ENCODE results near the gene FAM53C.
"Not testable (repeated sequence)": the region's sequence is repeated elsewhere in the genome, so short reads cannot be mapped to it uniquely, and the experiment has no call there.

FAM53C gene

GRCh38 chr5:138369261-138369660 lies 31.2 kb downstream of the FAM53C start:
- H3K4me1 ChIP-seq (ENCODE audit: control insufficient read depth, insufficient read depth, low read length) = no peaks in the 10 kb centered on the region; the same call in 1 of the 2 replicates
- peaks cover 19% of the 10 kb centered on the region for H3K36me3 ChIP-seq (ENCODE audit: control insufficient read depth, insufficient read depth, low read length)
- no peaks in the 10 kb centered on the region for H3K27me3 ChIP-seq (ENCODE audit: control insufficient read depth, insufficient read depth, low read length)
- H3K4me3 ChIP-seq (ENCODE audit: low read depth, low read length) = no peak overlapping the region
- no peaks in the 10 kb centered on the region for H3K9me3 ChIP-seq (ENCODE audit: control insufficient read depth, insufficient read depth, low read depth, low read length)
- no peak overlapping the region for H3K27ac ChIP-seq (ENCODE audit: low read depth, low read length)
- no peak overlapping the region for H3K9ac ChIP-seq (ENCODE audit: low read length)

- H3K9me3 ChIP-seq (ENCODE audit: control insufficient read depth, insufficient read depth, low read depth, low read length) = no peaks in the 10 kb centered on the region
- no peak overlapping the region for H3K9ac ChIP-seq (ENCODE audit: low read length)
- no peaks in the 10 kb centered on the region for H3K27me3 ChIP-seq (ENCODE audit: control insufficient read depth, insufficient read depth, low read length)
- H3K36me3 ChIP-seq (ENCODE audit: control insufficient read depth, insufficient read depth, low read length) = peaks cover 20% of the 10 kb centered on the region
- H3K4me1 ChIP-seq (ENCODE audit: control insufficient read depth, insufficient read depth, low read length) = no peaks in the 10 kb centered on the region; the same call in 1 of the 2 replicates
- no peak overlapping the region for H3K27ac ChIP-seq (ENCODE audit: low read depth, low read length)
- no peak overlapping the region for H3K4me3 ChIP-seq (ENCODE audit: low read depth, low read length)
These were observed 31.6 kb downstream of the FAM53C start for GRCh38 chr5:138369706-138370105.

- Histone ChIP-seq H3K27ac (ENCODE audit: low read depth, low read length) (no peak overlapping the region), H3K36me3 (ENCODE audit: control insufficient read depth, insufficient read depth, low read length) (peaks cover 24% of the 10 kb centered on the region), H3K4me3 (ENCODE audit: low read depth, low read length) (no peak overlapping the region), H3K9ac (ENCODE audit: low read length) (no peak overlapping the region), H3K4me1 (ENCODE audit: control insufficient read depth, insufficient read depth, low read length) (no peaks in the 10 kb centered on the region; the same call in 1 of the 2 replicates), H3K9me3 (ENCODE audit: control insufficient read depth, insufficient read depth, low read depth, low read length) (no peaks in the 10 kb centered on the region), H3K27me3 (ENCODE audit: control insufficient read depth, insufficient read depth, low read length) (no peaks in the 10 kb centered on the region)
These were observed 32.5 kb downstream of the FAM53C start for GRCh38 chr5:138370537-138370936.

GRCh38 chr5:138371454-138371853 lies 33.4 kb downstream of the FAM53C start:
- Histone ChIP-seq H3K4me1 (ENCODE audit: control insufficient read depth, insufficient read depth, low read length) (no peaks in the 10 kb centered on the region; the same call in 1 of the 2 replicates), H3K4me3 (ENCODE audit: low read depth, low read length) (no peak overlapping the region)

GRCh38 chr5:138372225-138372624 lies 34.2 kb downstream of the FAM53C start:
- Histone ChIP-seq H3K27me3 (ENCODE audit: control insufficient read depth, insufficient read depth, low read length) (no peaks in the 10 kb centered on the region), H3K9ac (ENCODE audit: low read length) (no peak overlapping the region), H3K9me3 (ENCODE audit: control insufficient read depth, insufficient read depth, low read depth, low read length) (no peaks in the 10 kb centered on the region), H3K27ac (ENCODE audit: low read depth, low read length) (peak overlapping the region; percentile 56; the same call in 1 of the 2 replicates), H3K36me3 (ENCODE audit: control insufficient read depth, insufficient read depth, low read length) (peaks cover 36% of the 10 kb centered on the region), H3K4me3 (ENCODE audit: low read depth, low read length) (no peak overlapping the region), H3K4me1 (ENCODE audit: control insufficient read depth, insufficient read depth, low read length) (no peaks in the 10 kb centered on the region)

More at GRCh38 chr5:138371454-138371853, 33.4 kb downstream of the FAM53C start:
- no peaks in the 10 kb centered on the region for H3K27me3 ChIP-seq (ENCODE audit: control insufficient read depth, insufficient read depth, low read length)
- H3K9me3 ChIP-seq (ENCODE audit: control insufficient read depth, insufficient read depth, low read depth, low read length) = no peaks in the 10 kb centered on the region
- H3K27ac ChIP-seq (ENCODE audit: low read depth, low read length) = no peak overlapping the region
- H3K36me3 ChIP-seq (ENCODE audit: control insufficient read depth, insufficient read depth, low read length) = peaks cover 28% of the 10 kb centered on the region
- H3K9ac ChIP-seq (ENCODE audit: low read length) = no peak overlapping the region

- Histone ChIP-seq H3K9ac (ENCODE audit: low read length) (no peak overlapping the region), H3K27ac (ENCODE audit: low read depth, low read length) (peak overlapping the region; percentile 56; the same call in 1 of the 2 replicates), H3K4me3 (ENCODE audit: low read depth, low read length) (no peak overlapping the region), H3K36me3 (ENCODE audit: control insufficient read depth, insufficient read depth, low read length) (peaks cover 40% of the 10 kb centered on the region), H3K9me3 (ENCODE audit: control insufficient read depth, insufficient read depth, low read depth, low read length) (no peaks in the 10 kb centered on the region), H3K4me1 (ENCODE audit: control insufficient read depth, insufficient read depth, low read length) (no peaks in the 10 kb centered on the region), H3K27me3 (ENCODE audit: control insufficient read depth, insufficient read depth, low read length) (no peaks in the 10 kb centered on the region)
These were observed 34.6 kb downstream of the FAM53C start for GRCh38 chr5:138372653-138373052.

- peaks cover 73% of the 10 kb centered on the region for H3K36me3 ChIP-seq (ENCODE audit: control insufficient read depth, insufficient read depth, low read length)
- no peaks in the 10 kb centered on the region for H3K4me1 ChIP-seq (ENCODE audit: control insufficient read depth, insufficient read depth, low read length)
- H3K9me3 ChIP-seq (ENCODE audit: control insufficient read depth, insufficient read depth, low read depth, low read length) = no peaks in the 10 kb centered on the region
- no peaks in the 10 kb centered on the region for H3K27me3 ChIP-seq (ENCODE audit: control insufficient read depth, insufficient read depth, low read length)
- H3K9ac ChIP-seq (ENCODE audit: low read length) = no peak overlapping the region
- no peak overlapping the region for H3K4me3 ChIP-seq (ENCODE audit: low read depth, low read length)
- H3K27ac ChIP-seq (ENCODE audit: low read depth, low read length) = no peak overlapping the region
These were observed 44.3 kb downstream of the FAM53C start for GRCh38 chr5:138382347-138382746.

GRCh38 chr5:138385660-138386059 lies 47.6 kb downstream of the FAM53C start:
- no peak overlapping the region for H3K4me3 ChIP-seq (ENCODE audit: low read depth, low read length)
- H3K4me1 ChIP-seq (ENCODE audit: control insufficient read depth, insufficient read depth, low read length) = no peaks in the 10 kb centered on the region
- H3K36me3 ChIP-seq (ENCODE audit: control insufficient read depth, insufficient read depth, low read length) = peaks cover 67% of the 10 kb centered on the region
- H3K9ac ChIP-seq (ENCODE audit: low read length) = no peak overlapping the region
- H3K27ac ChIP-seq (ENCODE audit: low read depth, low read length) = no peak overlapping the region
- no peaks in the 10 kb centered on the region for H3K9me3 ChIP-seq (ENCODE audit: control insufficient read depth, insufficient read depth, low read depth, low read length)
- H3K27me3 ChIP-seq (ENCODE audit: control insufficient read depth, insufficient read depth, low read length) = no peaks in the 10 kb centered on the region

- Histone ChIP-seq H3K9ac (ENCODE audit: low read length) (no peak overlapping the region), H3K4me1 (ENCODE audit: control insufficient read depth, insufficient read depth, low read length) (no peaks in the 10 kb centered on the region), H3K4me3 (ENCODE audit: low read depth, low read length) (no peak overlapping the region), H3K36me3 (ENCODE audit: control insufficient read depth, insufficient read depth, low read length) (peaks cover 68% of the 10 kb centered on the region), H3K27ac (ENCODE audit: low read depth, low read length) (no peak overlapping the region), H3K27me3 (ENCODE audit: control insufficient read depth, insufficient read depth, low read length) (no peaks in the 10 kb centered on the region), H3K9me3 (ENCODE audit: control insufficient read depth, insufficient read depth, low read depth, low read length) (no peaks in the 10 kb centered on the region)
These were observed 48.2 kb downstream of the FAM53C start for GRCh38 chr5:138386290-138386689.

GRCh38 chr5:138389332-138389731 lies 51.3 kb downstream of the FAM53C start:
- H3K27me3 ChIP-seq (ENCODE audit: control insufficient read depth, insufficient read depth, low read length) = no peaks in the 10 kb centered on the region
- peaks cover 81% of the 10 kb centered on the region for H3K36me3 ChIP-seq (ENCODE audit: control insufficient read depth, insufficient read depth, low read length)
- no peaks in the 10 kb centered on the region for H3K4me1 ChIP-seq (ENCODE audit: control insufficient read depth, insufficient read depth, low read length)
- H3K9ac ChIP-seq (ENCODE audit: low read length) = no peak overlapping the region
- no peak overlapping the region for H3K4me3 ChIP-seq (ENCODE audit: low read depth, low read length)
- no peaks in the 10 kb centered on the region for H3K9me3 ChIP-seq (ENCODE audit: control insufficient read depth, insufficient read depth, low read depth, low read length)
- no peak overlapping the region for H3K27ac ChIP-seq (ENCODE audit: low read depth, low read length)

GRCh38 chr5:138389911-138390310 lies 51.8 kb downstream of the FAM53C start:
- H3K4me1 ChIP-seq (ENCODE audit: control insufficient read depth, insufficient read depth, low read length); H3K4me3 ChIP-seq (ENCODE audit: low read depth, low read length); H3K27me3 ChIP-seq (ENCODE audit: control insufficient read depth, insufficient read depth, low read length); H3K9me3 ChIP-seq (ENCODE audit: control insufficient read depth, insufficient read depth, low read depth, low read length); H3K9ac ChIP-seq (ENCODE audit: low read length); H3K27ac ChIP-seq (ENCODE audit: low read depth, low read length): not testable (repeated sequence)
- peaks cover 84% of the 10 kb centered on the region for H3K36me3 ChIP-seq (ENCODE audit: control insufficient read depth, insufficient read depth, low read length)

All from HUES6 (cell line).